Epithelial cell of proximal tubule (primary cell): ENCODE data around the gene CNOT2. TPM values are rescaled to one million over a fixed set of nuclear protein-coding genes. Genes with fewer than 3 reads are reported as not detected.

ENCODE experiments used
- DNase-seq: peaks from one replicate; pipeline ENCODE4 v3.0.0-alpha.2; 2011; ENCODE audit warnings: low read depth
- H3K4me3 ChIP-seq: 2 replicates; pipeline ENCODE4 v1.5.1; 2011; ENCODE audit warnings: low read depth, mild to moderate bottlenecking, low read length
- CTCF ChIP-seq: conservative IDR thresholded peaks from 2 replicates; pipeline ENCODE4 v1.5.1; 2012; ENCODE audit warnings: low read depth, mild to moderate bottlenecking, low read length
- total RNA-seq: library from RNA; depleted of rRNA; stranded (reverse); fragments of >200 nt; gene quantifications from 2 replicates; pipeline ENCODE4 v1.2.3, GENCODE V29; 2015

Gene CNOT2
- total RNA-seq, 1 donor from 2014 or later, result 62.6 TPM

DNA sequence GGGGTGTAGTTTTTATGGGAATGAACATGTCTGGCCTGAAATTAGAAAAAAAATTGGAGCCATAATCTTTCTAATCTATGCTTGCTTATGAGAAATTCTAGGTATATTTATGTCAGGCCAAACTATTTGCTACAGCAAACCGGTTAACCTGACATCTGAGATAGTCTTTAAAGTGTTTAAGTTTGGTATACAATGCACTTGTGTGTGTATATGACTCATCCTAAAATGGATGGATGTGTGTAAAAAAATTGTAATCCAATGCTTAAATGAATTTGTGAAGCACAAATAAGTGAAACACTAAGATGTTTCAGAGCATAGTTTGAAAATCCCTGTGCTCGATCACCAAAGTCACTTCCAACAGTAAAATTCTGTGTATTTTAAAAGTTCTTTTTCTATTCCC is 6.7 kb downstream of the CNOT2 start:
- no peak overlapping the region for H3K4me3 ChIP-seq
- no peak for DNase-seq
- TF ChIP-seq CTCF, result no peak

DNA sequence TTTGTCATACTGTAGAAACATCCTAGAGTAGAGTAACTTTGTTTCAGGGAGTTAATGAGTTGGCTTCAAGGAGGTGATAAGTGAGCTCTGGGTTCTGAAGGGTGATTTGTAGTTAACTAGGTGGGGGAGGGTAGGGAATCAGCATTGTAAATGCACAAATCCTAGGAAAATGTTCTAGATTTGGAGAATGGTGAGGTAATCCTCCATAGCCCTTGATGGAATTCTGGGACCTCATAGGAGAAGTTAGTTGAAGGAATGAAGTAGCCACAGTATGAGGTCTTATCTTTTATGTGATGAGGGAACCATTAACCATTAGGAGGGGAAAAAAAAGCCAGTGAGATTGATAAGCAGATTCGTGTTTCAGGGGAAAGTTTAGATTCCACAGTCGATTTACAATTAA is 8.0 kb downstream of the CNOT2 start:
- DNase-seq, result no peak
- H3K4me3 ChIP-seq, result no peak overlapping the region
- no peak for TF ChIP-seq CTCF

DNA sequence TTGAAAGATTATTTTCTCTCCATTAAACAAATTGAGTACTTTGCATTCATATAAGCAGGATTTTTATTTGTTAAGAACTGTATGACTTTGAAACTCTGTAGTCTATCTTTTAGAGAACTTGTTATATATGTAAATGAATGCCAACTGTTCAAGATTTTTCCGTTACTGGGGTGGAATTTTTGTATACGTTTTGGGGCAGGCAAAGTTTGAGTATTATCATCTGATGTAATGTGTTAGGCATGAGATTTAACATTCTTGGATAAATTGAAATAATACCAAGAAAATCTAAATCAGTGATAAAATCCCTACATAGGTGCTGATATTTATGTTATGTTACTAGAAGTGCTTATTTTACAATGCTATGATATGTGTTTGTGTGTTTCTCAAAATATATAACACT is 8.4 kb downstream of the CNOT2 start:
- no peak overlapping the region for H3K4me3 ChIP-seq
- no peak for DNase-seq
- no peak for TF ChIP-seq CTCF

GRCh38 chr12:70252832-70253231 is 9.6 kb downstream of the CNOT2 start:
- DNase-seq, result no peak

GRCh38 chr12:70254225-70254624 is 11.0 kb downstream of the CNOT2 start:
- no peak for TF ChIP-seq CTCF
- H3K4me3 ChIP-seq, result no peak overlapping the region
- no peak for DNase-seq

More at GRCh38 chr12:70252832-70253231, 9.6 kb downstream of the CNOT2 start:
- TF ChIP-seq CTCF, result no peak
- H3K4me3 ChIP-seq, result no peak overlapping the region

DNA sequence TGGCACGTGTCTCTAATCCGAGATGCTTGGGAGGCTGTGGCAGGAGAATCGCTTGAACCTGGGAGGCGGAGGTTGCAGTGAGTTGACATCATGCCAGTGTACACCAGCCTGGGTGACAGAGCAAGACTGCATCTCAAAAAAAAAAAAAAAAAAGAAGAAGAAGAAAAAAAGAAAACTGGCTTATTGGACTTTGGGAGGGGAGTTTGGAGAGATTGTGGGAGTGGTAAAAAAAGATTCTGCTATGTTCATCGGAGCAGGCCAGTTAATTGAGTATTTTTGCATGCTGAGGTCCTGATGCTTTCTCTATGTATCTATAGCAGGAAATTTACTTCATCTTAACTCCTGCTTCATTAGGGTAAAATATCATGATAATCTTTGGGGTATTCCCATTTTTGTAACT is 11.6 kb downstream of the CNOT2 start:
- no peak for DNase-seq
- TF ChIP-seq CTCF, result no peak
- H3K4me3 ChIP-seq, result no peak overlapping the region

DNA sequence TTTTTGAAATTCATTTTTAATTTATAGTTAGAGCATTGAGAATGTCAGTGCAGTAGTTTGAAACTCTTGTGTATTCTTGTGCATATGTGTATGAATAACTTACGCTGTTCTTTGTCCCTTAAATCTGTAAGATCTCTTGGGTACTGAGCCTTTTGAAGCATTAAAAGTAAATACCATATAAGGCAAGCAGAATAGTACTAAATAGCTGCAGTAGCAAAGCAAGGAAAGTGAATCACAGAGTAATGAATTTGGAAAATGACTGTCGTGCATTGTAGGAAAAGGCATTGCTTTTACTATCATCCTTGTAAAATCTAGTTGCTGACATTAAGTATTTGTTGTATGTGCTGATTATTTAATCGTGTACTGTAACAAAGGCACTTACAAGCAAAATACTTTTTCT is 12.1 kb downstream of the CNOT2 start:
- no peak for DNase-seq
- H3K4me3 ChIP-seq, result no peak overlapping the region
- no peak for TF ChIP-seq CTCF
